ENCODE results near the gene NOM1.

The NOM1 gene

DNA sequence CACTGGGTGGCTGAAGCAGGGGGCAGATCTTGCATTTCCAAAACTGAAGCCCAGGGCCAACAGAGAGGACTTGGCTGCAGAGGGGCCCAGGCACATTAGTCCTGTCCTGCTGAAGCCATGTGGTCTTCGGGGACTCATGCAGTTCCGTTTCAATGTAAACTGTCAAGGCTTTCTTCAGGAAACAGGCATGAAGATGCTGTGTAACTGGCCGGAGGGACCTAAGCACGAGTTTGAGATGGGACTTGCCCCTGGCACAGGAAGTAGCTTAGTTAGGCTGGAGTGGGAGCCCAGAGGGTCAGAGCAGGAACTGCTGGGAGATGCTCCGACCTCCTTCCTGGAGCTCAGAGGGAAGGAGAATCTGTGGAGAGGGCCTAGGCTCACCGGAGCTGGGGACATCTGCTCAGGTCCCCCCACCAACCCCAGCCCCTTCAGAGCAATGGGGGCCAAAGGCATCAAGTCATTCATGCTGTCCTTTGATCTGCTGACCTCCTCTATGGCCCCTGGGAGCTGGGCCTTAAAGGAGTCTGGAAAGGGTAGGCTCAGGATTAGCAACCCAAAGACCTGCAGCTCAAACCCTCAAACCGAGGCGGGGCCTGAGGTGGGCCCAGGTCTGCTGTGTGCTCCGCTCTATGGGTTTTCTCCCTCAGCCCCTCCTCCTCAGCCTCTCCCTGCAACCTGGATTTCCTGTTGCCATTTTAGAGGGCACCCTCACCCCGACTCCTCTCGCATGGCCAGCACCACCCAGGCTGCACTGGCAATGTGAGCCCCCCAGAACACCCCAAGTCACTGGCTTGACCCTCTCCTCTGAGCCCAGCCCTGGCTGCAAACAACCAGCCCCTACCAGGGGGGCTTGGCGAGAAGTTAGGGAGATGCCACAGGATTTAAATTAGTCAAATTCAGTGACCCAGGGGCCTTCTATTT, 65.4 kb downstream of the NOM1 start:
- no peak overlapping the region for H3K27ac ChIP-seq
- no peak for TF ChIP-seq ZFX (IDR thresholded peaks at IDR 0.05; ENCODE audit: borderline replicate concordance)
- no peak for TF ChIP-seq CTCF (IDR thresholded peaks at IDR 0.05)

DNA sequence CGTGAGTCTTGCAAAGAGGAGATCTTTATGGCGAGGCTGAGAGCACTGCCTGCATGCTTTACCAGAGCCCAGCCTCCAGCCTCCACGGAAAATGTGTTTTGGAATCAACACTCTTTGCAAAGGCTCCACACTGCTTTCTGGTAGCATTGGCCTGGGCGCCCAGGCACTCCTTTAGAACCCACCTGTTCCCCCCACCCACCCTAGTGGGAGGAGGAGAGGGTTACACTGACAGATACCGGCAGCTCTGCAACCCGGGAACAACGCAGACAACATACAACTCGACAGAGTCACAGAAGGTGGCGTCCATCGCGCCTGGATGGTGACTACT, 66.5 kb downstream of the NOM1 start:
- TF ChIP-seq CTCF (IDR thresholded peaks at IDR 0.05), result no peak
- TF ChIP-seq ZFX (IDR thresholded peaks at IDR 0.05; ENCODE audit: borderline replicate concordance), result no peak
- no peak overlapping the region for H3K27ac ChIP-seq

- TF ChIP-seq ZFX (IDR thresholded peaks at IDR 0.05; ENCODE audit: borderline replicate concordance) (no peak), CTCF (IDR thresholded peaks at IDR 0.05) (no peak)
- H3K27ac ChIP-seq, result no peak overlapping the region
Measured at GRCh38 chr7:157016352-157017041, 67.0 kb downstream of the NOM1 start.

- TF ChIP-seq CTCF (IDR thresholded peaks at IDR 0.05) (no peak), ZFX (IDR thresholded peaks at IDR 0.05; ENCODE audit: borderline replicate concordance) (no peak)
- no peak overlapping the region for H3K27ac ChIP-seq
Measured at GRCh38 chr7:157017149-157017548, 67.6 kb downstream of the NOM1 start.

- TF ChIP-seq ZFX (IDR thresholded peaks at IDR 0.05; ENCODE audit: borderline replicate concordance), result no peak
- TF ChIP-seq CTCF (IDR thresholded peaks at IDR 0.05), result no peak
- H3K27ac ChIP-seq, result no peak overlapping the region
Measured at GRCh38 chr7:157017603-157018327, 68.3 kb downstream of the NOM1 start.

GRCh38 chr7:157018328-157018996, 69.0 kb downstream of the NOM1 start:
- H3K27ac ChIP-seq, result no peak overlapping the region
- TF ChIP-seq ZFX (IDR thresholded peaks at IDR 0.05; ENCODE audit: borderline replicate concordance), result no peak
- no peak for TF ChIP-seq CTCF (IDR thresholded peaks at IDR 0.05)
